Tibial nerve (tissue), 3 donors: ENCODE measurements around the gene ST8SIA1.

Experiments used
- CTCF ChIP-seq, 5 experiments: fragments of 200-600 bp in 3 of 5; fragments of 450-650 bp in 2 of 5; sonication (generic) in 3 of 5; IDR thresholded peaks; one replicate each; pipeline ENCODE4 v1.5.1; 2016 to 2019; ENCODE audit warnings: antibody characterized with exemption in 5 of 5, mild to moderate bottlenecking in 3 of 5, moderate library complexity in 2 of 5
- POLR2A ChIP-seq, 2 donors: fragments of 450-650 bp; IDR thresholded peaks; one replicate each; pipeline ENCODE4 v1.6.1; 2017; ENCODE audit warnings: antibody characterized with exemption in 2 of 2, mild to moderate bottlenecking in 2 of 2, moderate library complexity in 2 of 2

- TF ChIP-seq CTCF (IDR thresholded peaks at IDR 0.05): no peak
- no peak for TF ChIP-seq POLR2A (IDR thresholded peaks at IDR 0.05)
These were observed 5.2 kb upstream of the ST8SIA1 start for GRCh38 chr12:22339691-22340090.
